ENCODE measurements around the gene SHLD1.

- TF ChIP-seq OSR1 (CRISPR knock-in tag; IDR thresholded peaks at IDR 0.05): no peak
- TF ChIP-seq, protein P1, sequence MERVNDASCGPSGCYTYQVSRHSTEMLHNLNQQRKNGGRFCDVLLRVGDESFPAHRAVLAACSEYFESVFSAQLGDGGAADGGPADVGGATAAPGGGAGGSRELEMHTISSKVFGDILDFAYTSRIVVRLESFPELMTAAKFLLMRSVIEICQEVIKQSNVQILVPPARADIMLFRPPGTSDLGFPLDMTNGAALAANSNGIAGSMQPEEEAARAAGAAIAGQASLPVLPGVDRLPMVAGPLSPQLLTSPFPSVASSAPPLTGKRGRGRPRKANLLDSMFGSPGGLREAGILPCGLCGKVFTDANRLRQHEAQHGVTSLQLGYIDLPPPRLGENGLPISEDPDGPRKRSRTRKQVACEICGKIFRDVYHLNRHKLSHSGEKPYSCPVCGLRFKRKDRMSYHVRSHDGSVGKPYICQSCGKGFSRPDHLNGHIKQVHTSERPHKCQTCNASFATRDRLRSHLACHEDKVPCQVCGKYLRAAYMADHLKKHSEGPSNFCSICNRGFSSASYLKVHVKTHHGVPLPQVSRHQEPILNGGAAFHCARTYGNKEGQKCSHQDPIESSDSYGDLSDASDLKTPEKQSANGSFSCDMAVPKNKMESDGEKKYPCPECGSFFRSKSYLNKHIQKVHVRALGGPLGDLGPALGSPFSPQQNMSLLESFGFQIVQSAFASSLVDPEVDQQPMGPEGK (CRISPR knock-in tag; IDR thresholded peaks at IDR 0.05; ENCODE audit: borderline replicate concordance): no peak
- TF ChIP-seq ARNTL (CRISPR knock-in tag; IDR thresholded peaks at IDR 0.05; ENCODE audit: borderline replicate concordance, low read depth): no peak
- TF ChIP-seq RARB (CRISPR knock-in tag; IDR thresholded peaks at IDR 0.05): no peak
- TF ChIP-seq CREB5 (CRISPR knock-in tag; IDR thresholded peaks at IDR 0.05; ENCODE audit: low read depth): no peak
- TF ChIP-seq BACH2 (CRISPR knock-in tag; IDR thresholded peaks at IDR 0.05; ENCODE audit: borderline replicate concordance): no peak
- no peak for TF ChIP-seq ZFP3 (CRISPR knock-in tag; IDR thresholded peaks at IDR 0.05)
- no peak for TF ChIP-seq ESRRG (CRISPR knock-in tag; IDR thresholded peaks at IDR 0.05)
- no peak for TF ChIP-seq TSHZ2 (CRISPR knock-in tag; IDR thresholded peaks at IDR 0.05)
- TF ChIP-seq, protein P2, sequence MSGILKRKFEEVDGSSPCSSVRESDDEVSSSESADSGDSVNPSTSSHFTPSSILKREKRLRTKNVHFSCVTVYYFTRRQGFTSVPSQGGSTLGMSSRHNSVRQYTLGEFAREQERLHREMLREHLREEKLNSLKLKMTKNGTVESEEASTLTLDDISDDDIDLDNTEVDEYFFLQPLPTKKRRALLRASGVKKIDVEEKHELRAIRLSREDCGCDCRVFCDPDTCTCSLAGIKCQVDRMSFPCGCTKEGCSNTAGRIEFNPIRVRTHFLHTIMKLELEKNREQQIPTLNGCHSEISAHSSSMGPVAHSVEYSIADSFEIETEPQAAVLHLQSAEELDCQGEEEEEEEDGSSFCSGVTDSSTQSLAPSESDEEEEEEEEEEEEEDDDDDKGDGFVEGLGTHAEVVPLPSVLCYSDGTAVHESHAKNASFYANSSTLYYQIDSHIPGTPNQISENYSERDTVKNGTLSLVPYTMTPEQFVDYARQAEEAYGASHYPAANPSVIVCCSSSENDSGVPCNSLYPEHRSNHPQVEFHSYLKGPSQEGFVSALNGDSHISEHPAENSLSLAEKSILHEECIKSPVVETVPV (CRISPR knock-in tag; IDR thresholded peaks at IDR 0.05): no peak
- TF ChIP-seq ZNF8 (CRISPR knock-in tag; IDR thresholded peaks at IDR 0.05): no peak
- no peak for TF ChIP-seq ZNF565 (CRISPR knock-in tag; conservative IDR thresholded peaks at IDR 0.05; ENCODE audit: low read depth)
Measured at GRCh38 chr20:5900908-5901307, 150.7 kb downstream of the SHLD1 start.
